ENCODE measurements around the gene MFSD11. TPM values are rescaled to one million over a fixed set of nuclear protein-coding genes. Genes with fewer than 3 reads are reported as not detected.

MFSD11 gene
- total RNA-seq, 1 experiment from 2014 or later, result 16.6 TPM

GRCh38 chr17:76726231-76726775 is 11.6 kb upstream of the MFSD11 start, which contains the start of gene JMJD6:
JMJD6 (minus strand) TSS chr17:76726606; CDS start chr17:76726475, 131 bp downstream.
- H3K4me3 ChIP-seq (ENCODE audit: low read length), result peak within 1 kb of the TSS; percentile 85
- peaks cover 8% of the 10 kb centered on the region; the same call in 1 of the 2 replicates for H4K20me1 ChIP-seq (ENCODE audit: low read length)
- BruUV-seq (replicated peaks), result TSS peak; percentile 61
- peak within 1 kb of the TSS; percentile 86 for H2AFZ ChIP-seq (ENCODE audit: low read length)
- TF ChIP-seq EZH2phosphoT487 (IDR thresholded peaks at IDR 0.05; ENCODE audit: borderline replicate concordance, low read length) (no peak), EZH2 (IDR thresholded peaks at IDR 0.05; ENCODE audit: low read length, unreplicated experiment) (no peak), CTCF (conservative IDR thresholded peaks at IDR 0.05; ENCODE audit: low read depth, low read length) (no peak)
- H3F3A ChIP-seq (ENCODE audit: low read length, unreplicated experiment), result peaks cover 4% of the 10 kb centered on the region
- H3K9me3 ChIP-seq (ENCODE audit: low read length), result no peaks in the 10 kb centered on the region
- peaks cover 27% of the 10 kb centered on the region for H3K36me3 ChIP-seq (ENCODE audit: low read depth, low read length)
- ChIA-PET POLR2A (ENCODE audit: unreplicated experiment) (no interaction called here), CTCF (no interaction called here)
- intact Hi-C loops (cut with micrococcal nuclease), result loop anchor here (1.0 kb wide), 1 partner anchor 15 kb away; no protein-coding TSS in a partner anchor
- peaks cover 88% of the 10 kb centered on the region for H3K79me2 ChIP-seq (ENCODE audit: low read length)
- H3K27ac ChIP-seq (ENCODE audit: low read length), result peak within 1 kb of the TSS; percentile 85
- DNase-seq (peak; percentile 97), ATAC-seq (peak; percentile 88)
- peaks cover 18% of the 10 kb centered on the region for H3K4me1 ChIP-seq (ENCODE audit: insufficient read depth, low read length)
- H3K9ac ChIP-seq (ENCODE audit: low read length), result peak within 1 kb of the TSS; percentile 93
- H3K9me2 ChIP-seq (replicated peaks; ENCODE audit: low read length), result no peaks in the 10 kb centered on the region
- peak within 1 kb of the TSS; percentile 95 for H3K4me2 ChIP-seq (ENCODE audit: low read length)
- H3K27me3 ChIP-seq (ENCODE audit: low read length), result no peaks in the 10 kb centered on the region

GRCh38 chr17:76726776-76727718 is 10.9 kb upstream of the MFSD11 start, which contains the start of gene METTL23:
METTL23 (plus strand) TSS chr17:76726839; CDS start chr17:76729711, 2,872 bp downstream.
- TF ChIP-seq EZH2phosphoT487 (IDR thresholded peaks at IDR 0.05; ENCODE audit: borderline replicate concordance, low read length), result peak; percentile 85
- no peak for TF ChIP-seq EZH2 (IDR thresholded peaks at IDR 0.05; ENCODE audit: low read length, unreplicated experiment)
- TF ChIP-seq CTCF (conservative IDR thresholded peaks at IDR 0.05; ENCODE audit: low read depth, low read length), result peak; percentile 87
- Histone ChIP-seq H3K4me3 (ENCODE audit: low read length) (peak within 1 kb of the TSS; percentile 85), H3K4me1 (ENCODE audit: insufficient read depth, low read length) (peaks cover 18% of the 10 kb centered on the region), H3K27me3 (ENCODE audit: low read length) (no peaks in the 10 kb centered on the region), H3K27ac (ENCODE audit: low read length) (peak within 1 kb of the TSS; percentile 85), H4K20me1 (ENCODE audit: low read length) (peaks cover 8% of the 10 kb centered on the region; the same call in 1 of the 2 replicates), H3K36me3 (ENCODE audit: low read depth, low read length) (peaks cover 25% of the 10 kb centered on the region), H3K9me2 (replicated peaks; ENCODE audit: low read length) (no peaks in the 10 kb centered on the region), H3K9ac (ENCODE audit: low read length) (peak within 1 kb of the TSS; percentile 93), H3K9me3 (ENCODE audit: low read length) (no peaks in the 10 kb centered on the region), H3K79me2 (ENCODE audit: low read length) (peaks cover 88% of the 10 kb centered on the region), H3F3A (ENCODE audit: low read length, unreplicated experiment) (peaks cover 4% of the 10 kb centered on the region), H2AFZ (ENCODE audit: low read length) (peak within 1 kb of the TSS; percentile 86), H3K4me2 (ENCODE audit: low read length) (peak within 1 kb of the TSS; percentile 95)
- CTCF ChIA-PET, result interaction anchor here (0.6 to 1.2 kb wide), 5 partner anchors 38 to 339 kb away, joined by 3 to 12 read pairs (median 8); no protein-coding TSS in a partner anchor
- intact Hi-C loops (cut with micrococcal nuclease), result loop anchor here (1.0 kb wide), 2 partner anchors 8 to 16 kb away; no protein-coding TSS in a partner anchor
- peak; percentile 39 for ATAC-seq
- BruUV-seq (replicated peaks), result TSS peak; percentile 63
- POLR2A ChIA-PET (ENCODE audit: unreplicated experiment), result interaction anchor here (0.7 kb wide), 1 partner anchor 342 kb away, joined by 3 read pairs; no protein-coding TSS in a partner anchor
- peak; percentile 77 for DNase-seq
